ENCODE results near the gene VDR.

Gene VDR

GRCh38 chr12:47881051-47881450, 23.7 kb downstream of the VDR start:
- DNase-seq (ENCODE audit: low read depth, low spot score), result no peak
- H3K4me3 ChIP-seq (ENCODE audit: low read length), result no peak overlapping the region

GRCh38 chr12:47878918-47879481, 25.8 kb downstream of the VDR start:
- no peak overlapping the region for H3K4me3 ChIP-seq (ENCODE audit: low read length)
- no peak for DNase-seq (ENCODE audit: low read depth, low spot score)

- H3K4me3 ChIP-seq (ENCODE audit: low read length), result no peak overlapping the region
- DNase-seq (ENCODE audit: low read depth, low spot score), result no peak
Observed at GRCh38 chr12:47878293-47878917, 26.4 kb downstream of the VDR start.

- DNase-seq (ENCODE audit: low read depth, low spot score), result no peak
- H3K4me3 ChIP-seq (ENCODE audit: low read length), result no peak overlapping the region
Observed at GRCh38 chr12:47877081-47877480, 27.7 kb downstream of the VDR start.

- H3K4me3 ChIP-seq (ENCODE audit: low read length), result no peak overlapping the region
- DNase-seq (ENCODE audit: low read depth, low spot score), result no peak
Observed at GRCh38 chr12:47876440-47876960, 28.3 kb downstream of the VDR start.

GRCh38 chr12:47875746-47876439, 28.9 kb downstream of the VDR start:
- no peak overlapping the region for H3K4me3 ChIP-seq (ENCODE audit: low read length)
- DNase-seq (ENCODE audit: low read depth, low spot score), result no peak

GRCh38 chr12:47874316-47874715, 30.5 kb downstream of the VDR start:
- H3K4me3 ChIP-seq (ENCODE audit: low read length), result no peak overlapping the region
- DNase-seq (ENCODE audit: low read depth, low spot score), result no peak

- no peak overlapping the region for H3K4me3 ChIP-seq (ENCODE audit: low read length)
- no peak for DNase-seq (ENCODE audit: low read depth, low spot score)
Observed at GRCh38 chr12:47870175-47870781, 34.5 kb downstream of the VDR start.

- no peak overlapping the region for H3K4me3 ChIP-seq (ENCODE audit: low read length)
- DNase-seq (ENCODE audit: low read depth, low spot score), result no peak
Observed at GRCh38 chr12:47868552-47869031, 36.2 kb downstream of the VDR start.

- no peak for DNase-seq (ENCODE audit: low read depth, low spot score)
- H3K4me3 ChIP-seq (ENCODE audit: low read length), result no peak overlapping the region
Observed at GRCh38 chr12:47868041-47868440, 36.8 kb downstream of the VDR start.

GRCh38 chr12:47867495-47867941, 37.3 kb downstream of the VDR start:
- no peak for DNase-seq (ENCODE audit: low read depth, low spot score)
- no peak overlapping the region for H3K4me3 ChIP-seq (ENCODE audit: low read length)

GRCh38 chr12:47864646-47865235, 40.1 kb downstream of the VDR start:
- no peak for DNase-seq (ENCODE audit: low read depth, low spot score)
- no peak overlapping the region for H3K4me3 ChIP-seq (ENCODE audit: low read length)

- no peak overlapping the region for H3K4me3 ChIP-seq (ENCODE audit: low read length)
- DNase-seq (ENCODE audit: low read depth, low spot score), result no peak
Observed at GRCh38 chr12:47863985-47864384, 40.8 kb downstream of the VDR start.

GRCh38 chr12:47863467-47863866, 41.3 kb downstream of the VDR start:
- DNase-seq (ENCODE audit: low read depth, low spot score), result no peak
- H3K4me3 ChIP-seq (ENCODE audit: low read length), result no peak overlapping the region

GRCh38 chr12:47862881-47863280, 41.9 kb downstream of the VDR start:
- DNase-seq (ENCODE audit: low read depth, low spot score), result no peak
- H3K4me3 ChIP-seq (ENCODE audit: low read length), result no peak overlapping the region

GRCh38 chr12:47862167-47862750, 42.5 kb downstream of the VDR start:
- DNase-seq (ENCODE audit: low read depth, low spot score), result no peak
- no peak overlapping the region for H3K4me3 ChIP-seq (ENCODE audit: low read length)

GRCh38 chr12:47860873-47861272, 43.9 kb downstream of the VDR start:
- H3K4me3 ChIP-seq (ENCODE audit: low read length), result no peak overlapping the region
- no peak for DNase-seq (ENCODE audit: low read depth, low spot score)

GRCh38 chr12:47860279-47860841, 44.4 kb downstream of the VDR start:
- no peak for DNase-seq (ENCODE audit: low read depth, low spot score)
- no peak overlapping the region for H3K4me3 ChIP-seq (ENCODE audit: low read length)

All from Jurkat, Clone E6-1 (cell line).